Upper lobe of right lung (tissue), 1 donor: ENCODE data around the gene GSK3B. TPM values are rescaled to one million over a fixed set of nuclear protein-coding genes. Genes with fewer than 3 reads are reported as not detected.

Experiments used
- ATAC-seq: fragments of 200-7000 bp; cut with Tn5 transposase; one replicate; pipeline ENCODE4 v1.9.1; 2020; ENCODE audit warnings: mild to moderate bottlenecking, moderate library complexity
- DNase-seq: peaks from one replicate; pipeline ENCODE4 v3.0.0-alpha.2; 2020
- H3K27ac ChIP-seq: fragments of 200-600 bp; one replicate; pipeline ENCODE4 v1.8.0; 2022
- H3K27me3 ChIP-seq: fragments of 200-600 bp; one replicate; pipeline ENCODE4 v1.8.0; 2022; ENCODE audit warnings: mild to moderate bottlenecking
- H3K36me3 ChIP-seq: fragments of 200-600 bp; one replicate; pipeline ENCODE4 v1.8.0; 2022
- H3K4me1 ChIP-seq: fragments of 200-600 bp; one replicate; pipeline ENCODE4 v1.8.0; 2022
- H3K4me3 ChIP-seq: fragments of 200-600 bp; one replicate; pipeline ENCODE4 v1.8.0; 2022; ENCODE audit warnings: mild to moderate bottlenecking
- H3K9me3 ChIP-seq: fragments of 200-600 bp; one replicate; pipeline ENCODE4 v1.8.0; 2022
- intact Hi-C: fragments of 100-400 bp; cut with DNase I; formaldehyde crosslinking; loops from one replicate; pipeline ENCODE4 v1.11.0; 2022
- total RNA-seq: library from RNA; stranded (reverse); fragmentation: NEBNext Ultra II Directional; extraction: Animal tissue kit (Norgen Biotek cat#: 25700); gene quantifications from one replicate; pipeline ENCODE4 v1.2.1, GENCODE V29; 2021
- TF ChIP-seq, protein P1 (sequence below): fragments of 200-600 bp; IDR thresholded peaks from one replicate; pipeline ENCODE4 v1.8.0; 2022; ENCODE audit warnings: antibody characterized with exemption
- donor health status: DM: no; HTN: yes; CAD: no; lungs with severe emphysema.

The GSK3B gene
- total RNA-seq, 1 donor from 2014 or later = 55.2 TPM

- Histone ChIP-seq H3K27ac (no peak overlapping the region), H3K4me1 (peaks cover 22% of the 10 kb centered on the region), H3K36me3 (no peaks in the 10 kb centered on the region), H3K27me3 (no peaks in the 10 kb centered on the region), H3K9me3 (no peaks in the 10 kb centered on the region), H3K4me3 (peak overlapping the region; percentile 86)
- no peak for ATAC-seq
- TF ChIP-seq, protein P1, sequence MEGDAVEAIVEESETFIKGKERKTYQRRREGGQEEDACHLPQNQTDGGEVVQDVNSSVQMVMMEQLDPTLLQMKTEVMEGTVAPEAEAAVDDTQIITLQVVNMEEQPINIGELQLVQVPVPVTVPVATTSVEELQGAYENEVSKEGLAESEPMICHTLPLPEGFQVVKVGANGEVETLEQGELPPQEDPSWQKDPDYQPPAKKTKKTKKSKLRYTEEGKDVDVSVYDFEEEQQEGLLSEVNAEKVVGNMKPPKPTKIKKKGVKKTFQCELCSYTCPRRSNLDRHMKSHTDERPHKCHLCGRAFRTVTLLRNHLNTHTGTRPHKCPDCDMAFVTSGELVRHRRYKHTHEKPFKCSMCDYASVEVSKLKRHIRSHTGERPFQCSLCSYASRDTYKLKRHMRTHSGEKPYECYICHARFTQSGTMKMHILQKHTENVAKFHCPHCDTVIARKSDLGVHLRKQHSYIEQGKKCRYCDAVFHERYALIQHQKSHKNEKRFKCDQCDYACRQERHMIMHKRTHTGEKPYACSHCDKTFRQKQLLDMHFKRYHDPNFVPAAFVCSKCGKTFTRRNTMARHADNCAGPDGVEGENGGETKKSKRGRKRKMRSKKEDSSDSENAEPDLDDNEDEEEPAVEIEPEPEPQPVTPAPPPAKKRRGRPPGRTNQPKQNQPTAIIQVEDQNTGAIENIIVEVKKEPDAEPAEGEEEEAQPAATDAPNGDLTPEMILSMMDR = no peak
- intact Hi-C loops = no loop called here
- DNase-seq = no peak
Measured at GRCh38 chr3:120090422-120090821, 3.8 kb downstream of the GSK3B start.

DNA sequence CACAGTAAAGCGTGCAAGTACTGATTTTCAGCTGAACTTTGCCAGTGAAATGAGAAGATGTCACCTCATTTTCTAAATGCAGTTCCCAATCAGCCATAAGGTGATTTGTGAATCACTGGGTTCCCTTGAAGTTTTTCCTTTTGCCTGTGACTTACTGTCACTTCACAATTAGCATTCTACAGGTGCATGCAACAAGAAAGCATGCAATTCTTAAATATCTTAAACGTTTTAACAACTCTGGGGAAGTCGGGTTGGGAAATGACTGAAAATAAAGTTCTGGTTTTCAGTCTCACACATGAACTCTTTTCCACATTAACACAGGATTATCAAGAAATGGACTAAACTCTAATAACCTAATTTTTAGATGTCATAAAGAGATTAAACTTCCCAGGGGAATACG lies 5.2 kb downstream of the GSK3B start:
- H3K4me3 ChIP-seq = no peak overlapping the region
- DNase-seq (no peak), ATAC-seq (no peak)
- H3K4me1 ChIP-seq = peaks cover 26% of the 10 kb centered on the region
- no peaks in the 10 kb centered on the region for H3K9me3 ChIP-seq
- H3K36me3 ChIP-seq = no peaks in the 10 kb centered on the region
- TF ChIP-seq, protein P1 = no peak
- no peak overlapping the region for H3K27ac ChIP-seq
- intact Hi-C loops = no loop called here
- no peaks in the 10 kb centered on the region for H3K27me3 ChIP-seq

- Histone ChIP-seq H3K36me3 (no peaks in the 10 kb centered on the region), H3K9me3 (no peaks in the 10 kb centered on the region), H3K4me1 (peaks cover 29% of the 10 kb centered on the region), H3K27me3 (no peaks in the 10 kb centered on the region), H3K27ac (no peak overlapping the region), H3K4me3 (no peak overlapping the region)
- no peak for ATAC-seq
- intact Hi-C loops = no loop called here
- TF ChIP-seq, protein P1 = no peak
- no peak for DNase-seq
Measured at GRCh38 chr3:120088622-120089021, 5.6 kb downstream of the GSK3B start.

DNA sequence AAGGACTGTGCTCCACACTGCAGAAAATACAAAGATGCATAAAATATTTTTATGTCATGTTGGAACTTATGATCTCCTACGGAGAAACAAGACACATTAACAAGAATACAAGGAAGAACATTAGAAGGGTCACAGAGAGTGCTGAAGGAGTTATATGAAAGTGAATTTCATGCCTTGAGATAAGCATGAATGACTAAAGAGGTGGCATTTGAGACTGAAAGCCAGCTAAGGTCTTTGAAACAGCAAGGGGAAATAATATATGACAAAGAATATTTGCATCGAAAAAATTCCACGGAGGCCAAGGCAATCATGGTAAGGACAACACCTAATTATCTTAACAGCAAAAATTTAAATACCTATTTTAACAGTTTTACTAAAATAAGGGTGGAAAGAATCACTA lies 12.5 kb downstream of the GSK3B start:
- DNase-seq (no peak), ATAC-seq (no peak)
- Histone ChIP-seq H3K36me3 (no peaks in the 10 kb centered on the region), H3K9me3 (no peaks in the 10 kb centered on the region), H3K27ac (no peak overlapping the region), H3K4me3 (no peak overlapping the region), H3K27me3 (no peaks in the 10 kb centered on the region), H3K4me1 (peaks cover 15% of the 10 kb centered on the region)
- TF ChIP-seq, protein P1 = no peak
- intact Hi-C loops = no loop called here

DNA sequence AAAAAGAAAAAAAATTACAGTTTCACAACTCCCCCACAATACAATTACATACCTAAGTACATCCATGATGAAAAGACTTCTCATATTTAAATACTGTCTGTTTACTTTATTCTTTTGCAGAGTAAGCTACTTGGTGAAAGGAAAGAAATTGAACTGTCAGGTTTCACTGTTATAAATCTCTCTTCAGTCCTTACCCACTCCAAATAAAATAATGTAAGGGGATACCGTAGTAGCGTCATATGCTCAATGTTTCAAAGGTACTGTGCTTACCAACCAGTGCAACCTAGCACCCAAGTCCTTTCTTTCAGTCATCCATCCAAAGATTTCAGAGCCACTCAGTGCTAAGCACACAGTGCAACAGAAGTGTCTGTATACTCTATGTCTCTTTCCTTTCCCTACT lies 13.4 kb downstream of the GSK3B start:
- no peak for DNase-seq
- Histone ChIP-seq H3K36me3 (no peaks in the 10 kb centered on the region), H3K9me3 (no peaks in the 10 kb centered on the region), H3K27me3 (no peaks in the 10 kb centered on the region), H3K4me1 (peaks cover 15% of the 10 kb centered on the region), H3K4me3 (no peak overlapping the region), H3K27ac (no peak overlapping the region)
- TF ChIP-seq, protein P1 = no peak
- no peak for ATAC-seq
- intact Hi-C loops = no loop called here

DNA sequence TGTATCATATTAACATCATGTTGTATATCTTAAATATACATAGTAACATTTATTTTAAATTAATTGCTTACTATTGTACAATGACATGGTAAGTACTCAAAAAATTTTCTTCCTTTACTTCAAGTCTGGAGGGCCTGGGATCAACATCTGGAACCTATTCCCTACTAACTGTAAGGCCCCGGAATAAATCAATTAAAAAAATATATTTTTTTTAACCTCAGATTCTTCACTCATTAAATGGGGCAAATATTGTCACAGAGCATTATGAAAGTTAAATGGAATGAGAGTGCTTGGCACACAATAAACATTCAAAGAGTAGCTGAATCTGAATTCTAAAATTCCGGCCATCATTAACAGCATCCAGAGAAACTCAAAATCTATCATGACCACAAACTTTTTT lies 16.5 kb downstream of the GSK3B start:
- H3K36me3 ChIP-seq = no peaks in the 10 kb centered on the region
- TF ChIP-seq, protein P1 = no peak
- no peak for ATAC-seq

More for the DNA sequence above, 16.5 kb downstream of the GSK3B start:
- Histone ChIP-seq H3K4me1 (peaks cover 6% of the 10 kb centered on the region), H3K4me3 (no peak overlapping the region), H3K27me3 (no peaks in the 10 kb centered on the region), H3K9me3 (no peaks in the 10 kb centered on the region), H3K27ac (no peak overlapping the region)
- intact Hi-C loops = no loop called here
- DNase-seq = no peak
